B cell (primary cell): ENCODE measurements around the gene RAD9A. TPM values are rescaled to one million over a fixed set of nuclear protein-coding genes. Genes with fewer than 3 reads are reported as not detected.

Experiments used
- ATAC-seq: fragments of 200-7000 bp; cut with Tn5 transposase; one replicate; pipeline ENCODE4 v1.10.0; 2021; ENCODE audit warnings: low read depth, mild to moderate bottlenecking, moderate number of reproducible peaks, moderate library complexity
- CTCF ChIA-PET: fragments of 350-600 bp; sonication (Branson Sonifier 250); formaldehyde crosslinking; loops from one replicate; lab custom pipeline; 2021; ENCODE audit warnings: antibody characterized with exemption, inconsistent platforms; lab: Charles Lee
- POLR2A ChIA-PET: fragments of 350-600 bp; sonication (Branson Sonifier 250); formaldehyde crosslinking; loops from one replicate; lab custom pipeline; 2021; ENCODE audit warnings: antibody characterized with exemption; lab: Charles Lee
- DNase-seq: peaks from one replicate; pipeline ENCODE4 v3.0.0; 2013
- H2AFZ ChIP-seq: 2 replicates; pipeline ENCODE4 v1.6.1; 2012; ENCODE audit warnings: mild to moderate bottlenecking, low read depth, low read length; ENCODE audit not compliant: insufficient read depth, poor library complexity, severe bottlenecking
- H3K27ac ChIP-seq, 2 donors: 1 replicate in 1 of 2; 2 replicates in 1 of 2; pipeline ENCODE4 v1.5.1; 2012 to 2013; ENCODE audit warnings: low read length in 2 of 2, mild to moderate bottlenecking in 2 of 2, moderate library complexity in 1 of 2
- H3K27me3 ChIP-seq, 4 experiments: fragments of 200-600 bp in 1 of 4; sonication (generic) in 1 of 4; replicated peaks in 1 of 4; 1 replicate in 2 of 4; 2 replicates in 2 of 4; pipeline versions ENCODE4 v1.6.1 to v1.7.0; 2013 to 2016; ENCODE audit warnings: low read length in 3 of 4, mild to moderate bottlenecking in 2 of 4, mixed read lengths in 1 of 4, moderate library complexity in 1 of 4; ENCODE audit not compliant: insufficient read depth in 4 of 4, control insufficient read depth in 3 of 4; ENCODE audit errors: control extremely low read depth in 1 of 4
- H3K36me3 ChIP-seq, 2 experiments: replicated peaks in 1 of 2; 1 replicate in 1 of 2; 2 replicates in 1 of 2; pipeline versions ENCODE4 v1.6.1 to v1.7.1; 2013; ENCODE audit warnings: low read length in 1 of 2; ENCODE audit not compliant: insufficient read depth in 2 of 2, control insufficient read depth in 1 of 2; ENCODE audit errors: control extremely low read depth in 1 of 2, extremely low read depth in 1 of 2
- H3K4me1 ChIP-seq, 2 donors: fragments of 200-600 bp in 1 of 2; sonication (generic) in 1 of 2; 1 replicate in 1 of 2; 2 replicates in 1 of 2; pipeline versions ENCODE4 v1.5.1 to v1.6.1; 2013 to 2017; ENCODE audit warnings: low read length in 2 of 2; ENCODE audit not compliant: control insufficient read depth in 2 of 2, insufficient read depth in 2 of 2
- H3K4me2 ChIP-seq: replicated peaks from 2 replicates; pipeline ENCODE3; 2012; ENCODE audit warnings: mild to moderate bottlenecking, low read depth, low read length; ENCODE audit not compliant: poor library complexity, severe bottlenecking
- H3K4me3 ChIP-seq, 5 experiments: fragments of 200-600 bp in 1 of 5; sonication (generic) in 1 of 5; 1 replicate in 3 of 5; 2 replicates in 2 of 5; pipeline versions ENCODE4 v1.5.1 to v1.7.0; 2011 to 2016; ENCODE audit warnings: low read length in 4 of 5, mild to moderate bottlenecking in 4 of 5, low read depth in 2 of 5, control low read depth in 1 of 5, moderate library complexity in 1 of 5; ENCODE audit not compliant: insufficient read depth in 1 of 5; ENCODE audit errors: control extremely low read depth in 1 of 5, extremely low read depth in 1 of 5
- H3K79me2 ChIP-seq: fragments of 200-600 bp; sonication (generic); one replicate; pipeline ENCODE4 v1.6.0; 2016; ENCODE audit warnings: low read length; ENCODE audit not compliant: control insufficient read depth, insufficient read depth
- H3K9ac ChIP-seq: fragments of 200-600 bp; sonication (generic); 2 replicates; pipeline ENCODE4 v1.6.1; 2017; ENCODE audit warnings: mild to moderate bottlenecking, low read length, moderate library complexity
- H3K9me3 ChIP-seq, 3 donors: one replicate each; pipeline versions ENCODE4 v1.6.1 to v1.7.1; 2013; ENCODE audit warnings: low read length in 2 of 3; ENCODE audit not compliant: control insufficient read depth in 2 of 3, insufficient read depth in 1 of 3; ENCODE audit errors: control extremely low read depth in 1 of 3
- H4K20me1 ChIP-seq: 2 replicates; pipeline ENCODE4 v1.6.0; 2012; ENCODE audit warnings: mild to moderate bottlenecking, low read length; ENCODE audit not compliant: insufficient read depth, control insufficient read depth, poor library complexity, severe bottlenecking
- H3K27ac Mint-ChIP-seq: one replicate; pipeline ENCODE4 v1.8.0; 2021; ENCODE audit warnings: mixed read lengths
- H3K27me3 Mint-ChIP-seq: one replicate; pipeline ENCODE4 v1.8.0; 2021; ENCODE audit warnings: mixed read lengths
- H3K4me1 Mint-ChIP-seq: one replicate; pipeline ENCODE4 v1.8.0; 2021; ENCODE audit warnings: mixed read lengths
- H3K4me3 Mint-ChIP-seq: one replicate; pipeline ENCODE4 v1.8.0; 2021; ENCODE audit warnings: mixed read lengths
- H3K9me3 Mint-ChIP-seq: one replicate; pipeline ENCODE4 v1.8.0; 2022; ENCODE audit warnings: mixed read lengths; ENCODE audit not compliant: insufficient read depth
- CTCF ChIP-seq: fragments of 200-600 bp; IDR thresholded peaks from one replicate; pipeline ENCODE4 v1.8.0; 2022; ENCODE audit warnings: antibody characterized with exemption, mild to moderate bottlenecking
- EZH2 ChIP-seq: IDR thresholded peaks from 2 replicates; pipeline ENCODE4 v1.6.1; 2012; ENCODE audit warnings: borderline replicate concordance, low read depth, mild to moderate bottlenecking, moderate library complexity, low read length; ENCODE audit not compliant: insufficient read depth, poor library complexity, severe bottlenecking
- WGBS: methylation state at CpG from one replicate; pipeline ENCODE4 v1.1.5; 2013; ENCODE audit warnings: missing lambda C conversion rate; ENCODE audit not compliant: insufficient coverage; 5-methylcytosine and 5-hydroxymethylcytosine counted together
- intact Hi-C: fragments of 100-400 bp; cut with micrococcal nuclease; formaldehyde crosslinking; loops from one replicate; pipeline ENCODE4 v1.10.0; 2022
- polyA plus RNA-seq: library from polyadenylated mRNA; depleted of rRNA; stranded (reverse); fragments of >200 nt; gene quantifications from 2 replicates; pipeline ENCODE4 v1.2.3, GENCODE V29; 2012
- total RNA-seq, 2 donors: library from RNA; stranded (reverse); fragments of 120-200 nt in 1 of 2; gene quantifications; 1 replicate in 1 of 2; 2 replicates in 1 of 2; pipeline versions ENCODE4 v1.2.3 to v1.2.4, GENCODE V29; 2013 to 2022

RAD9A gene
- total and polyA plus RNA-seq, 2 donors (not counting 1 experiment from before 2014, with no cell fraction given), result 50.6 to 76.8 TPM

- H3K4me3 Mint-ChIP-seq, result peak overlapping the region; percentile 88
- Histone ChIP-seq H4K20me1 (peaks cover 82% of the 10 kb centered on the region), H3K9ac (peak overlapping the region; percentile 82), H3K4me2 (peak overlapping the region; percentile 99), H3K36me3 (peaks cover 0 to 51% of the 10 kb centered on the region in 2 experiments), H3K27ac (peak overlapping the region; percentile 71 to 88), H3K9me3 (peaks cover 0 to 3% (median 0%) of the 10 kb centered on the region in 3 donors), H3K4me1 (peaks cover 59 to 87% of the 10 kb centered on the region in 2 donors), H3K79me2 (peaks cover 79% of the 10 kb centered on the region), H2AFZ (no peak overlapping the region), H3K27me3 (no peaks in the 10 kb centered on the region), H3K4me3 (peak overlapping the region; percentile 51 to 96 (median 86))
- peaks cover 87% of the 10 kb centered on the region for H3K4me1 Mint-ChIP-seq
- no peaks in the 10 kb centered on the region for H3K9me3 Mint-ChIP-seq
- DNase-seq, result no peak
- no peak for ATAC-seq
- ChIA-PET CTCF (interaction anchor here (0.6 to 4.4 kb wide), 14 partner anchors 7 to 79 kb away, joined by 3 to 63 read pairs (median 8); partner anchors contain the start of genes PITPNM1, PPP1CA, RPS6KB2 and TBC1D10C), POLR2A (interaction anchor here (0.6 to 9.5 kb wide), 16 partner anchors 7 to 69 kb away, joined by 3 to 215 read pairs (median 25); partner anchors contain the start of genes AIP, CLCF1, PITPNM1 and PPP1CA)
- WGBS, result 60% methylated on average over 38 of the region's 38 CpGs
- TF ChIP-seq CTCF (no peak), EZH2 (no peak)
- no peaks in the 10 kb centered on the region for H3K27me3 Mint-ChIP-seq
- intact Hi-C loops, result loop anchor here (1.0 to 2.0 kb wide), 4 partner anchors 8 to 47 kb away; partner anchors contain the start of genes AIP and RPS6KB2
- peak overlapping the region; percentile 98 for H3K27ac Mint-ChIP-seq
These were observed 44.1 kb downstream of the RAD9A start for GRCh38 chr11:67435727-67436458.
